AG09309 (cell line): ENCODE data around the gene PLXNA4.

Experiments
- DNase-seq: peaks from one replicate; pipeline ENCODE4 v3.0.0-alpha.2; 2010; ENCODE audit warnings: low read depth
- H3K4me3 ChIP-seq: 2 replicates; pipeline ENCODE4 v1.5.1; 2011; ENCODE audit warnings: mild to moderate bottlenecking, low read depth, low read length, moderate library complexity; ENCODE audit not compliant: control insufficient read depth
- TF ChIP-seq, protein P1 (sequence below): IDR thresholded peaks from 2 replicates; pipeline ENCODE4 v1.5.1; 2011; ENCODE audit warnings: mild to moderate bottlenecking, low read depth, low read length, inconsistent platforms; ENCODE audit not compliant: insufficient read depth, control insufficient read depth; ENCODE audit errors: missing control alignments

PLXNA4 gene

DNA sequence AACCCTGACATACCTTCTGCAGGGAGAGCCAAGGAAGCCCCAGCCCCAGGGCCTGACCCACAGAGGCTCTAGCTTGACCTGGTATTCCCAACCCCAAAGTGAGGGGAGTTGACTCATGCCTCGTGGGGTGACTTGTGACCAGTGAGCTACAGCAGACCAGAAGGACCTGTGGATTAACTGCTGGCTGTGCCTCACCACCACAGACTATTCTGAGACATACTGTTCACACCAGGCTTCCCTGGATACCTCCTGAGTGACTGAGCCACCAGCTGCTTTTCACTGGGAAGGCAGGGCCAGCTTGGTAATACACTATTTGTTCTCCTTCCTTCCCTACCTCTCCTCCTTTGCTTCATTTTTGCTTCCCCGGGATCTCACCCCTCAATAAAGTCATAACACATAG is 7.3 kb downstream of the PLXNA4 start:
- DNase-seq, result no peak
- TF ChIP-seq, protein P1, sequence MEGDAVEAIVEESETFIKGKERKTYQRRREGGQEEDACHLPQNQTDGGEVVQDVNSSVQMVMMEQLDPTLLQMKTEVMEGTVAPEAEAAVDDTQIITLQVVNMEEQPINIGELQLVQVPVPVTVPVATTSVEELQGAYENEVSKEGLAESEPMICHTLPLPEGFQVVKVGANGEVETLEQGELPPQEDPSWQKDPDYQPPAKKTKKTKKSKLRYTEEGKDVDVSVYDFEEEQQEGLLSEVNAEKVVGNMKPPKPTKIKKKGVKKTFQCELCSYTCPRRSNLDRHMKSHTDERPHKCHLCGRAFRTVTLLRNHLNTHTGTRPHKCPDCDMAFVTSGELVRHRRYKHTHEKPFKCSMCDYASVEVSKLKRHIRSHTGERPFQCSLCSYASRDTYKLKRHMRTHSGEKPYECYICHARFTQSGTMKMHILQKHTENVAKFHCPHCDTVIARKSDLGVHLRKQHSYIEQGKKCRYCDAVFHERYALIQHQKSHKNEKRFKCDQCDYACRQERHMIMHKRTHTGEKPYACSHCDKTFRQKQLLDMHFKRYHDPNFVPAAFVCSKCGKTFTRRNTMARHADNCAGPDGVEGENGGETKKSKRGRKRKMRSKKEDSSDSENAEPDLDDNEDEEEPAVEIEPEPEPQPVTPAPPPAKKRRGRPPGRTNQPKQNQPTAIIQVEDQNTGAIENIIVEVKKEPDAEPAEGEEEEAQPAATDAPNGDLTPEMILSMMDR, result no peak
- H3K4me3 ChIP-seq, result no peak overlapping the region

DNA sequence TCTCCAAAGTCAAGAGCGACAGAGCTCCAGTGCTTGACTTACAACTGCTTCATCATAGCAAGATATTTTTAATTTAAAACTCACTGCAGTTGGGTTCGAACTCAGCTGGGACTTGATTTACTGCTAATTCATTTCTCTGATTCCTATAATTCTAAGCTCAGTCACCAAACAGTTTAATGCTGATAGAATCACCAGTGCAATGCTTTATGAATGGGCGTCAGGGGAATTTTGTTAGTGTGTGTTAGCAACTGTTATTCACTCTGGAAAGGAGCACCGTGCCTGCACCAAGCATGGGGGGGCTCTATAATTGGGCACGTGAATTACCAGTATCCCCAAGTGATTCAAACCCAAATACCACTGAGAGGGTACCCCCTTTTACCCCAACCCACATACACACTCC is 10.4 kb downstream of the PLXNA4 start:
- no peak overlapping the region for H3K4me3 ChIP-seq
- no peak for DNase-seq
- TF ChIP-seq, protein P1, result no peak

DNA sequence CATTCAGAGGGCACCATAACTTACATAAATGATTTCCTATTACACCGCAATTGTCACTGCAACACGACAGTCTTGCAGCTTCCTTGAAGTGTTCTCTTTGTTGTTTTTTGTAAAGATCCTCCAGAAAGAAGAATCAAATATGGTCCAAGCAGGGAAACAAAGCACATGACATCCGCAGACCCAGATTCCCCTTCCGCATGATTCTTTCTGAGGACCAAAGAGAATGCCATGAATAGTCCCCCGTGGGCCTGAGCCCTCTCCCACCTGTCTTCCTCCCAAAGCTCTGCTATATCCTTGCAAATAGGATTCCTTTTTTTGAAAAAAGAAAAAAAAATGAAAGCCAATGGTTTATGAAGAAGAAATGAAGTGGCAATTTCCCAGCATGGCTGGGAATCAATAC is 10.8 kb downstream of the PLXNA4 start:
- DNase-seq, result no peak
- no peak overlapping the region for H3K4me3 ChIP-seq
- TF ChIP-seq, protein P1, result no peak

DNA sequence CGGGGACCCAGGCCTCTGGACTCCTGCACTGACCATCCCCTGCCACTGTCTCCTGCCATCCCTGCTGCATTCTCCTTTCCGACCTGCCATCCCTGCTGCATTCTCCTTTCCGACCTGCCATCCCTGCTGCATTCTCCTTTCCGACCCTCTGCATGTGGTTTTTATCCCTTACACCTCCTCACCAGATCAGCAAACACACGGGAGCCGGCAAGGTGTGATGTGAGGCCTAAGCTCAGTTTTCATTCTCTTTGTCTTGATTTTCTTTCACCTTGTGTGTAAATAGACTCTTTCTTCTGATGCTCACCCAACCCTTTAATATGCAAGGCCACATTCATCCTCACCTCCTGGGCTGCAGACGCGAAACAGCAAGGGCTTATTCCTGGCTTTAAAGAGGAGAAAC is 11.4 kb downstream of the PLXNA4 start:
- no peak for DNase-seq
- TF ChIP-seq, protein P1, result no peak
- H3K4me3 ChIP-seq, result no peak overlapping the region

DNA sequence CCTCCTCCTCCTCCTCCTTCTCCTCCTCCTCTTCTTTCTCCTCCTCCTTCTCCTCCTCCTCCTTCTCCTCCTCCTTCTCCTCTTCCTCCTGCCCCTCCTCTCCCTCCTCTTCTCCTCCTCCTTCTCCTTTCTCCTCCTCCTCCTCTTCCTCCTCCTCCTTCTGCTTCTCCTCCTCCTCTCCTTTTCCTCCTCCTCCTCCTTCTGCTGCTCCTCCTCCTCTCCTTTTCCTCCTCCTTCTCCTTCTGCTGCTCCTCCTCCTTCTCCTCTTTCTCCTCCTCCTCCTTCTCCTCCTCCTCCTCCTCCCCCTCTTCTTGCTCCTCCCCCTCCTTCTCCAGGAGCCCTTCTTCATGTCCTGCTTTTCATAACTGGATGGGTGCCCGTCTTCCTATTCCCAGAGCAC is 12.2 kb downstream of the PLXNA4 start:
- TF ChIP-seq, protein P1, result no peak
- DNase-seq, result no peak
- H3K4me3 ChIP-seq, result no peak overlapping the region

DNA sequence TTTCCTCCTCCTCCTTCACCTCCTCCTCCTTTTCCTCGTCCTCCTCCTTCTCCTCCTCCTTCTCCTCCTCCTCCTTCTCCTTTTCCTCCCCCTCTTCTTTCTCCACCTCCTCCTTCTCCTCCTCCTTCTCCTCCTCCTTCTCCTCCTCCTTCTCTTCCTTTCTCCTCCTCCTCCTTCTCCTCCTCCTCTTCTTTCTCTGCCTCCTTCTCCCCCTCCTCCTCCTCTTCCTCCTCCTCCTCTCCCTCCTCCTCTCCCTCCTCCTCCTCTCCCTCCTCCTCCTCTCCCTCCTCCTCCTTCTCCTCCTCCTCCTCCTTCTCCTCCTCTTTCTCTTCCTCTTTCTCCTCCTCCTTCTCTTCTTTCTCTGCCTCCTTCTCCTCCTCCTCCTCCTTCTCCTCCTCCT is 13.6 kb downstream of the PLXNA4 start:
- DNase-seq, result no peak
- no peak overlapping the region for H3K4me3 ChIP-seq
- TF ChIP-seq, protein P1, result no peak

DNA sequence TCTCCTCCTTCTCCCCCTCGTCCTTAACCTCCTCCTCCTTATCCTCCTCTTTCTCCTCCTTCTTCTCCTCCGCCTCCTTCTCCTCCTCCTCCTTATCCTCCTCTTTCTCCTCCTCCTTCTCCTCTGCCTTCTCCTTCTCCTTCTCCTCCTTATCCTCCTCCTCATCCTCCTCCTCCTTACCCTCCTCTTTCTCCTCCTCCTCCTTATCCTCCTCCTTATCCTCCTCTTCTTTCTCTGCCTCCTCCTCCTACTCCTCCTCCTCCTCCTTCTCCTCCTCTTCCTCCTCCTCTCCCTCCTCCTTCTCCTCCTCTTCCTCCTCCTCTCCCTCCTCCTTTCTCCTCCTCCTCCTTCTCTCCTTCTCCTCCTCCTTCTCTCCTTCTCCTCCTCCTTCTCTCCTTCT is 14.5 kb downstream of the PLXNA4 start:
- no peak for DNase-seq
- TF ChIP-seq, protein P1, result no peak
- H3K4me3 ChIP-seq, result no peak overlapping the region
